K562 (cell line): ENCODE measurements around the gene PHYKPL.

Experiments used
- EZH2 ChIP-seq: IDR thresholded peaks from 2 replicates; pipeline ENCODE4 v1.6.1; 2012; ENCODE audit warnings: low read depth, mild to moderate bottlenecking, inconsistent platforms, low read length, borderline replicate concordance
- NFYB ChIP-seq: IDR thresholded peaks from 2 replicates; pipeline ENCODE4 v1.6.1; 2011; ENCODE audit warnings: mild to moderate bottlenecking, moderate library complexity; ENCODE audit not compliant: insufficient read length; ENCODE audit errors: extremely low read depth
- PRDM10 ChIP-seq: fragments of 450-650 bp; IDR thresholded peaks from 2 replicates; pipeline ENCODE4 v1.6.1; 2018; ENCODE audit not compliant: partially characterized antibody
- RNF2 ChIP-seq: sonication (generic); IDR thresholded peaks from 2 replicates; pipeline ENCODE4 v1.6.1; 2016
- ZBTB33 ChIP-seq: sonication (generic); formaldehyde crosslinking; IDR thresholded peaks from 2 replicates; pipeline ENCODE4 v1.8.1; 2023; ENCODE audit warnings: mild to moderate bottlenecking, missing genetic modification reagents
- ZNF277 ChIP-seq: fragments of 250-450 bp; sonication (Bioruptor Pico); IDR thresholded peaks from 2 replicates; pipeline ENCODE4 v1.8.0; 2022; ENCODE audit warnings: inconsistent platforms, mild to moderate bottlenecking, moderate library complexity, borderline replicate concordance

- TF ChIP-seq PRDM10 (no peak), NFYB (no peak), ZNF277 (CRISPR knock-in tag) (no peak), RNF2 (no peak), EZH2 (no peak), ZBTB33 (CRISPR knock-in tag) (no peak)
These were observed 2.7 kb downstream of the PHYKPL start for GRCh38 chr5:178229861-178230260.
